HCT116 (cell line): ENCODE data around the gene ZC3H13.

Experiments
- CBX3 ChIP-seq: IDR thresholded peaks from 2 replicates; pipeline ENCODE4 v1.6.1; 2012; ENCODE audit warnings: low read depth
- CEBPB ChIP-seq: IDR thresholded peaks from 2 replicates; pipeline ENCODE4 v1.6.1; 2012; ENCODE audit warnings: low read depth
- EGR1 ChIP-seq: IDR thresholded peaks from 2 replicates; pipeline ENCODE4 v1.6.1; 2012; ENCODE audit warnings: low read depth
- EZH2 ChIP-seq: fragments of 200-600 bp; sonication (generic); IDR thresholded peaks from 2 replicates; pipeline ENCODE4 v1.6.1; 2017; ENCODE audit warnings: antibody characterized with exemption, mixed run types
- EZH2phosphoT487 ChIP-seq: fragments of 200-600 bp; IDR thresholded peaks from 2 replicates; pipeline ENCODE4 v1.6.1; 2018; ENCODE audit warnings: antibody characterized with exemption, borderline replicate concordance
- FOSL1 ChIP-seq: IDR thresholded peaks from 2 replicates; pipeline ENCODE4 v1.6.1; 2012; ENCODE audit warnings: low read depth
- POLR2A ChIP-seq: IDR thresholded peaks from 2 replicates; pipeline ENCODE4 v1.7.0; 2011; ENCODE audit warnings: borderline replicate concordance; ENCODE audit not compliant: insufficient read depth, insufficient read length; ENCODE audit errors: extremely low read depth
- POLR2AphosphoS5 ChIP-seq: IDR thresholded peaks from 2 replicates; pipeline ENCODE4 v1.6.1; 2011; ENCODE audit warnings: mild to moderate bottlenecking, low read depth, low read length, moderate library complexity
- SP1 ChIP-seq: IDR thresholded peaks from 2 replicates; pipeline ENCODE4 v1.6.1; 2012; ENCODE audit warnings: low read depth
- SRF ChIP-seq: IDR thresholded peaks from 2 replicates; pipeline ENCODE4 v1.6.1; 2012; ENCODE audit warnings: low read depth
- TF ChIP-seq, protein P1 (sequence below), 3 experiments: fragments of 200-600 bp in 1 of 3; sonication (generic) in 1 of 3; IDR thresholded peaks in 2 of 3; conservative IDR thresholded peaks in 1 of 3; 2 replicates each; pipeline ENCODE4 v1.5.1; 2012 to 2017; ENCODE audit warnings: low read depth in 2 of 3, low read length in 2 of 3, antibody characterized with exemption in 1 of 3, borderline replicate concordance in 1 of 3, control low read depth in 1 of 3, mild to moderate bottlenecking in 1 of 3, mixed read lengths in 1 of 3, mixed run types in 1 of 3, moderate library complexity in 1 of 3; ENCODE audit not compliant: insufficient read depth in 1 of 3
- TF ChIP-seq, protein P2 (sequence below): IDR thresholded peaks from 2 replicates; pipeline ENCODE4 v1.6.1; 2012
- TF ChIP-seq, protein P3 (sequence below): IDR thresholded peaks from 2 replicates; pipeline ENCODE4 v1.6.1; 2012; ENCODE audit warnings: low read depth

DNA sequence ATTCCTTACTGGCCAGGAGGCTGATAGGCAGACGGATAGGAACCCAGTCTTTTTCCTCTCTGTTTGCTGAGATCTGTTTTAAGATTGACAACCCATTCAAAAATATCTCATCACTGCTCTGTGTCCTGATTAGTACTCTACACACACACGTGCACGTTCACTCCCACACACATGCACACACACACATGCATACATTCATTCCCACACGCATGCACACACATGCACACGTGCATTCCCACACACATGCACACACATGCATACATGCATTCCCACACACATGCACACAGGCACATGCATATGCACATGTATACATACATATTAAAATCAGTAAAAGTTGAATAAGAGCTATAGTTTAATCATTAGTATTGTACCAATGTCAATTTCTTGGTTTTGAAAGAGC lies 120.4 kb downstream of the ZC3H13 start:
- TF ChIP-seq, protein P1, sequence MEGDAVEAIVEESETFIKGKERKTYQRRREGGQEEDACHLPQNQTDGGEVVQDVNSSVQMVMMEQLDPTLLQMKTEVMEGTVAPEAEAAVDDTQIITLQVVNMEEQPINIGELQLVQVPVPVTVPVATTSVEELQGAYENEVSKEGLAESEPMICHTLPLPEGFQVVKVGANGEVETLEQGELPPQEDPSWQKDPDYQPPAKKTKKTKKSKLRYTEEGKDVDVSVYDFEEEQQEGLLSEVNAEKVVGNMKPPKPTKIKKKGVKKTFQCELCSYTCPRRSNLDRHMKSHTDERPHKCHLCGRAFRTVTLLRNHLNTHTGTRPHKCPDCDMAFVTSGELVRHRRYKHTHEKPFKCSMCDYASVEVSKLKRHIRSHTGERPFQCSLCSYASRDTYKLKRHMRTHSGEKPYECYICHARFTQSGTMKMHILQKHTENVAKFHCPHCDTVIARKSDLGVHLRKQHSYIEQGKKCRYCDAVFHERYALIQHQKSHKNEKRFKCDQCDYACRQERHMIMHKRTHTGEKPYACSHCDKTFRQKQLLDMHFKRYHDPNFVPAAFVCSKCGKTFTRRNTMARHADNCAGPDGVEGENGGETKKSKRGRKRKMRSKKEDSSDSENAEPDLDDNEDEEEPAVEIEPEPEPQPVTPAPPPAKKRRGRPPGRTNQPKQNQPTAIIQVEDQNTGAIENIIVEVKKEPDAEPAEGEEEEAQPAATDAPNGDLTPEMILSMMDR (IDR thresholded peaks at IDR 0.05 in 2 of 3, conservative IDR thresholded peaks at IDR 0.05 in 1 of 3; ENCODE audit: borderline replicate concordance in 1 of 3, insufficient read depth in 1 of 3, low read depth in 2 of 3, low read length in 2 of 3), result no peak
- no peak for TF ChIP-seq POLR2A
- TF ChIP-seq FOSL1, result no peak
- no peak for TF ChIP-seq EZH2phosphoT487
- TF ChIP-seq, protein P2, sequence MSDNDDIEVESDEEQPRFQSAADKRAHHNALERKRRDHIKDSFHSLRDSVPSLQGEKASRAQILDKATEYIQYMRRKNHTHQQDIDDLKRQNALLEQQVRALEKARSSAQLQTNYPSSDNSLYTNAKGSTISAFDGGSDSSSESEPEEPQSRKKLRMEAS, result no peak
- no peak for TF ChIP-seq EGR1
- no peak for TF ChIP-seq EZH2
- TF ChIP-seq, protein P3, sequence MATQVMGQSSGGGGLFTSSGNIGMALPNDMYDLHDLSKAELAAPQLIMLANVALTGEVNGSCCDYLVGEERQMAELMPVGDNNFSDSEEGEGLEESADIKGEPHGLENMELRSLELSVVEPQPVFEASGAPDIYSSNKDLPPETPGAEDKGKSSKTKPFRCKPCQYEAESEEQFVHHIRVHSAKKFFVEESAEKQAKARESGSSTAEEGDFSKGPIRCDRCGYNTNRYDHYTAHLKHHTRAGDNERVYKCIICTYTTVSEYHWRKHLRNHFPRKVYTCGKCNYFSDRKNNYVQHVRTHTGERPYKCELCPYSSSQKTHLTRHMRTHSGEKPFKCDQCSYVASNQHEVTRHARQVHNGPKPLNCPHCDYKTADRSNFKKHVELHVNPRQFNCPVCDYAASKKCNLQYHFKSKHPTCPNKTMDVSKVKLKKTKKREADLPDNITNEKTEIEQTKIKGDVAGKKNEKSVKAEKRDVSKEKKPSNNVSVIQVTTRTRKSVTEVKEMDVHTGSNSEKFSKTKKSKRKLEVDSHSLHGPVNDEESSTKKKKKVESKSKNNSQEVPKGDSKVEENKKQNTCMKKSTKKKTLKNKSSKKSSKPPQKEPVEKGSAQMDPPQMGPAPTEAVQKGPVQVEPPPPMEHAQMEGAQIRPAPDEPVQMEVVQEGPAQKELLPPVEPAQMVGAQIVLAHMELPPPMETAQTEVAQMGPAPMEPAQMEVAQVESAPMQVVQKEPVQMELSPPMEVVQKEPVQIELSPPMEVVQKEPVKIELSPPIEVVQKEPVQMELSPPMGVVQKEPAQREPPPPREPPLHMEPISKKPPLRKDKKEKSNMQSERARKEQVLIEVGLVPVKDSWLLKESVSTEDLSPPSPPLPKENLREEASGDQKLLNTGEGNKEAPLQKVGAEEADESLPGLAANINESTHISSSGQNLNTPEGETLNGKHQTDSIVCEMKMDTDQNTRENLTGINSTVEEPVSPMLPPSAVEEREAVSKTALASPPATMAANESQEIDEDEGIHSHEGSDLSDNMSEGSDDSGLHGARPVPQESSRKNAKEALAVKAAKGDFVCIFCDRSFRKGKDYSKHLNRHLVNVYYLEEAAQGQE, result no peak
- no peak for TF ChIP-seq CEBPB
- no peak for TF ChIP-seq POLR2AphosphoS5
- TF ChIP-seq SRF, result no peak
- no peak for TF ChIP-seq SP1
- TF ChIP-seq CBX3, result no peak
